Mucosa of descending colon (tissue), 3 donors: Measurements from ENCODE around the gene TRAPPC3. TPM values are rescaled to one million over a fixed set of nuclear protein-coding genes. Genes with fewer than 3 reads are reported as not detected.

Source experiments
- ATAC-seq: fragments of 200-7000 bp; cut with Tn5 transposase; one replicate; pipeline ENCODE4 v1.9.1; 2020; ENCODE audit warnings: mild to moderate bottlenecking, moderate library complexity
- DNase-seq, 3 donors: peaks; one replicate each; pipeline ENCODE4 v3.0.0-alpha.2; 2020
- H3K36me3 ChIP-seq: fragments of 200-600 bp; one replicate; pipeline ENCODE4 v1.8.0; 2021; ENCODE audit warnings: low read depth, mild to moderate bottlenecking
- H3K4me1 ChIP-seq: fragments of 200-600 bp; one replicate; pipeline ENCODE4 v1.8.0; 2021; ENCODE audit warnings: low read depth, mild to moderate bottlenecking
- H3K4me3 ChIP-seq: fragments of 200-600 bp; one replicate; pipeline ENCODE4 v1.8.0; 2021; ENCODE audit warnings: mild to moderate bottlenecking
- H3K9me3 ChIP-seq: fragments of 200-600 bp; one replicate; pipeline ENCODE4 v1.8.0; 2021; ENCODE audit warnings: mild to moderate bottlenecking
- CTCF ChIP-seq: fragments of 200-600 bp; IDR thresholded peaks from one replicate; pipeline ENCODE4 v1.8.0; 2022; ENCODE audit warnings: antibody characterized with exemption, mild to moderate bottlenecking
- intact Hi-C, 2 donors: fragments of 100-400 bp; cut with DNase I in 1 of 2; cut with micrococcal nuclease in 1 of 2; formaldehyde crosslinking; loops; one replicate each; pipeline versions ENCODE4 v1.11.0 to v1.11.1; 2022; cut with DNase I, micrococcal nuclease
- total RNA-seq, 3 donors: library from RNA; stranded (reverse); fragmentation: NEBNext Ultra II Directional in 2 of 3; extraction: Animal tissue kit (Norgen Biotek cat#: 25700) in 2 of 3; gene quantifications; one replicate each; pipeline versions ENCODE4 v1.2.1 to v1.2.4, GENCODE V29; 2021 to 2023
- donor health status: DM: no; HTN: no; CAD: no; lungs with moderate emphysema.
- donor health status: DM: no; HTN: no; CAD: no.
- donor health status: DM: no; HTN: yes; CAD: no.

Gene TRAPPC3
- total RNA-seq, 3 donors from 2014 or later, result 55.7 to 86.6 (median 57.7) TPM

GRCh38 chr1:36163426-36163825 is 14.1 kb upstream of the TRAPPC3 start:
- intact Hi-C loops, result no loop called here
- Histone ChIP-seq H3K9me3 (no peaks in the 10 kb centered on the region), H3K4me3 (no peak overlapping the region), H3K36me3 (no peaks in the 10 kb centered on the region), H3K4me1 (peaks cover 16% of the 10 kb centered on the region)
- TF ChIP-seq CTCF, result no peak
- ATAC-seq (no peak), DNase-seq (no peak)

GRCh38 chr1:36162680-36163239 is 13.5 kb upstream of the TRAPPC3 start:
- no peaks in the 10 kb centered on the region for H3K36me3 ChIP-seq
- no peak overlapping the region for H3K4me3 ChIP-seq
- intact Hi-C loops, result no loop called here
- peaks cover 23% of the 10 kb centered on the region for H3K4me1 ChIP-seq
- no peaks in the 10 kb centered on the region for H3K9me3 ChIP-seq
- ATAC-seq, result no peak
- no peak for DNase-seq
- no peak for TF ChIP-seq CTCF

- Histone ChIP-seq H3K9me3 (no peaks in the 10 kb centered on the region), H3K36me3 (no peaks in the 10 kb centered on the region), H3K4me3 (no peak overlapping the region), H3K4me1 (peaks cover 26% of the 10 kb centered on the region)
- intact Hi-C loops, result no loop called here
- DNase-seq, result peak in 1 of 3 donors; percentile 68
- TF ChIP-seq CTCF, result no peak
- ATAC-seq, result peak; percentile 54
Measured at GRCh38 chr1:36161641-36162531, 12.6 kb upstream of the TRAPPC3 start.

- H3K4me1 ChIP-seq, result peaks cover 26% of the 10 kb centered on the region
- ATAC-seq, result peak; percentile 45
- H3K36me3 ChIP-seq, result no peaks in the 10 kb centered on the region
- intact Hi-C loops, result no loop called here
- TF ChIP-seq CTCF, result no peak
- H3K9me3 ChIP-seq, result no peaks in the 10 kb centered on the region
- H3K4me3 ChIP-seq, result no peak overlapping the region
- DNase-seq, result peak; percentile 55 to 85 (median 71)
Measured at GRCh38 chr1:36160949-36161485, 11.7 kb upstream of the TRAPPC3 start.

GRCh38 chr1:36160388-36160948 is 11.2 kb upstream of the TRAPPC3 start:
- intact Hi-C loops, result no loop called here
- no peak for TF ChIP-seq CTCF
- H3K4me3 ChIP-seq, result no peak overlapping the region
- DNase-seq, result no peak
- ATAC-seq, result no peak
- no peaks in the 10 kb centered on the region for H3K9me3 ChIP-seq
- H3K4me1 ChIP-seq, result peaks cover 26% of the 10 kb centered on the region
- no peaks in the 10 kb centered on the region for H3K36me3 ChIP-seq
